HG03097 (cell line): ENCODE data around the gene SHOC2.

Source experiments
- ATAC-seq: cut with Tn5 transposase; IDR thresholded peaks from one replicate; pipeline ENCODE4 v1.9.1; 2021; ENCODE audit not compliant: unreplicated experiment, low FRiP score

The SHOC2 gene

DNA sequence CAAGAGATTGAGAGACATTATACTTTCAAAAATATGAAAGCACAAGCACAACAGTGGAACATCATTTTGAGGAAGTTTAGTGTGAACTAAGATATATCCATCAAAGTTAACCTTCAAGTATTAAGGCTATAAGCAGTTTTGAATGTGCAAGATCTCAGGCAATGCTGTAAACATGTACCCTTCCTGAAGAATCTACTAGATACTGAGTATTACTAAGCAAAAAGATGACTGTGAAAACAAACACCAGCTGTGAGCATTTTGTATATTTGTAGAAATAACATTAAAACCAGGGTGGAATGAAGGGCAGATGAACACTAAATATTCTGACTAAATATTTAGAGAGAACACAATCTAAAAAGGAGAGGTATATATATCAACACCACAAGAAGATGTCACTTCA, 116.1 kb downstream of the SHOC2 start:
- ATAC-seq: no peak

- no peak for ATAC-seq
Observed at GRCh38 chr10:111037858-111038257, 118.5 kb downstream of the SHOC2 start.

GRCh38 chr10:111039522-111039921, 120.1 kb downstream of the SHOC2 start:
- no peak for ATAC-seq

- ATAC-seq: no peak
Observed at GRCh38 chr10:111057006-111057405, 137.6 kb downstream of the SHOC2 start.
